Endothelial cell of umbilical vein (primary cell): ENCODE measurements around the gene ASB1. TPM values are rescaled to one million over a fixed set of nuclear protein-coding genes. Genes with fewer than 3 reads are reported as not detected.

Experiments
- BruUV-seq: library from RNA; stranded (reverse); fragments of 400-500 nt; replicated peaks from 2 replicates; lab custom pipeline; 2021; lab: Mats Ljungman, UMichigan
- CTCF ChIA-PET: fragments of 300-600, 350-600 bp; sonication (Branson Sonifier 250); formaldehyde crosslinking; loops from one replicate; lab custom pipeline; 2021; ENCODE audit warnings: antibody characterized with exemption, inconsistent platforms; lab: Charles Lee
- POLR2A ChIA-PET: fragments of 300-600, 350-600 bp; sonication (Branson Sonifier 250); formaldehyde crosslinking; loops from one replicate; lab custom pipeline; 2021; ENCODE audit warnings: antibody characterized with exemption, inconsistent platforms; lab: Charles Lee
- DNase-seq: peaks from one replicate; pipeline ENCODE4 v3.0.0-alpha.2; 2011; ENCODE audit warnings: low read depth, low spot score
- FAIRE-seq: peaks from 2 replicates; lab custom pipeline; 2011; peaks lifted over from hg19 to GRCh38; lab: Jason Lieb, UNC
- H2AFZ ChIP-seq: 2 replicates; pipeline ENCODE4 v1.6.0; 2012; ENCODE audit warnings: low read depth, low read length, control low read depth, inconsistent platforms
- H3K27ac ChIP-seq: 2 replicates; pipeline ENCODE4 v1.5.1; 2011; ENCODE audit warnings: low read depth, mild to moderate bottlenecking, control low read depth, low read length, moderate library complexity; ENCODE audit not compliant: insufficient read depth
- H3K27me3 ChIP-seq, 2 experiments: 2 replicates each; pipeline versions ENCODE4 v1.6.0 to v1.6.1; 2011; ENCODE audit warnings: low read length in 2 of 2, mixed read lengths in 1 of 2; ENCODE audit not compliant: control insufficient read depth in 2 of 2, insufficient read depth in 2 of 2
- H3K36me3 ChIP-seq, 2 experiments: 2 replicates in 1 of 2; 3 replicates in 1 of 2; pipeline ENCODE4 v1.5.1; 2011; ENCODE audit warnings: low read length in 2 of 2, mild to moderate bottlenecking in 1 of 2, moderate library complexity in 1 of 2; ENCODE audit not compliant: control insufficient read depth in 2 of 2, insufficient read depth in 2 of 2; ENCODE audit errors: extremely low read depth in 1 of 2
- H3K4me1 ChIP-seq: 3 replicates; pipeline ENCODE4 v1.5.1; 2011; ENCODE audit warnings: mild to moderate bottlenecking, low read length; ENCODE audit not compliant: control insufficient read depth, insufficient read depth; ENCODE audit errors: extremely low read depth
- H3K4me2 ChIP-seq: 2 replicates; pipeline ENCODE4 v1.6.1; 2011; ENCODE audit warnings: low read length, control low read depth, mixed read lengths; ENCODE audit not compliant: insufficient read depth
- H3K4me3 ChIP-seq, 3 experiments: fragments of 200-600 bp in 1 of 3; sonication (generic), shearing (Covaris generic) in 1 of 3; replicated peaks in 1 of 3; 2 replicates each; pipeline ENCODE4 v1.5.1; 2011 to 2016; ENCODE audit warnings: control low read depth in 3 of 3, low read length in 3 of 3, mild to moderate bottlenecking in 2 of 3, inconsistent platforms in 1 of 3, low read depth in 1 of 3, moderate library complexity in 1 of 3; ENCODE audit not compliant: insufficient read depth in 1 of 3
- H3K79me2 ChIP-seq: 2 replicates; pipeline ENCODE4 v1.6.0; 2012; ENCODE audit warnings: low read length, inconsistent platforms; ENCODE audit not compliant: control insufficient read depth, insufficient read depth
- H3K9ac ChIP-seq: replicated peaks from 2 replicates; pipeline ENCODE3; 2011; ENCODE audit warnings: low read length, control low read depth; ENCODE audit not compliant: insufficient read depth; ENCODE audit errors: extremely low read depth
- H3K9me1 ChIP-seq: replicated peaks from 3 replicates; pipeline ENCODE4 v1.6.0; 2011; ENCODE audit warnings: mild to moderate bottlenecking, low read length; ENCODE audit not compliant: control insufficient read depth, insufficient read depth; ENCODE audit errors: extremely low read depth
- H3K9me3 ChIP-seq: replicated peaks from 2 replicates; pipeline ENCODE4 v1.5.1; 2012; ENCODE audit warnings: low read length, inconsistent platforms; ENCODE audit not compliant: control insufficient read depth, insufficient read depth
- H4K20me1 ChIP-seq: replicated peaks from 2 replicates; pipeline ENCODE3; 2011; ENCODE audit warnings: mild to moderate bottlenecking, low read length; ENCODE audit not compliant: control insufficient read depth, insufficient read depth; ENCODE audit errors: extremely low read depth
- CTCF ChIP-seq, 2 donors: IDR thresholded peaks; 1 replicate in 1 of 2; 2 replicates in 1 of 2; pipeline ENCODE4 v1.5.1; 2011; ENCODE audit warnings: low read length in 2 of 2, mild to moderate bottlenecking in 2 of 2, moderate library complexity in 2 of 2, control low read depth in 1 of 2, inconsistent platforms in 1 of 2, low read depth in 1 of 2; ENCODE audit not compliant: insufficient read depth in 1 of 2; ENCODE audit errors: extremely low read depth in 1 of 2
- EZH2 ChIP-seq: IDR thresholded peaks from 2 replicates; pipeline ENCODE4 v1.6.1; 2012; ENCODE audit warnings: borderline replicate concordance, low read depth, mild to moderate bottlenecking, moderate library complexity, low read length, inconsistent platforms; ENCODE audit not compliant: severe bottlenecking
- FOS ChIP-seq: IDR thresholded peaks from 2 replicates; pipeline ENCODE4 v1.6.1; 2011; ENCODE audit warnings: mild to moderate bottlenecking, low read length, moderate library complexity, borderline replicate concordance; ENCODE audit not compliant: insufficient read depth
- GATA2 ChIP-seq: IDR thresholded peaks from 2 replicates; pipeline ENCODE4 v1.7.0; 2011; ENCODE audit warnings: low read depth, mild to moderate bottlenecking, moderate library complexity, mixed read lengths, low read length; ENCODE audit not compliant: insufficient read length, insufficient read depth
- JUN ChIP-seq: IDR thresholded peaks from 2 replicates; pipeline ENCODE4 v1.6.1; 2011; ENCODE audit warnings: borderline replicate concordance, low read depth; ENCODE audit not compliant: insufficient read length, insufficient read depth
- MAX ChIP-seq: IDR thresholded peaks from 2 replicates; pipeline ENCODE4 v1.6.1; 2011; ENCODE audit not compliant: insufficient read depth, insufficient read length
- MYC ChIP-seq: IDR thresholded peaks from one replicate; pipeline ENCODE4 v1.6.1; 2011; ENCODE audit warnings: mild to moderate bottlenecking, low read depth, low read length
- POLR2A ChIP-seq: IDR thresholded peaks from 2 replicates; pipeline ENCODE4 v1.6.1; 2012; ENCODE audit warnings: low read depth, mild to moderate bottlenecking, control low read depth, low read length
- POLR2AphosphoS5 ChIP-seq: IDR thresholded peaks from 2 replicates; pipeline ENCODE4 v1.6.1; 2012; ENCODE audit warnings: low read depth, mild to moderate bottlenecking, control low read depth, low read length, moderate library complexity; ENCODE audit not compliant: insufficient read depth
- dilution Hi-C: fragments of 300-500 bp; cut with MboI; formaldehyde crosslinking; loops from one replicate; pipeline ENCODE4 v1.15.0; 2019; ENCODE audit warnings: low sequenced_read_pairs; ENCODE audit not compliant: extremely low pct_ligation_motif_present
- intact Hi-C: fragments of 100-400 bp; cut with micrococcal nuclease; formaldehyde crosslinking; loops from one replicate; pipeline ENCODE4 v1.10.0; 2022
- polyA plus RNA-seq, 4 experiments: library from polyadenylated mRNA; depleted of rRNA in 3 of 4; stranded (reverse) in 3 of 4; unstranded in 1 of 4; fragments of >200 nt; gene quantifications; 2 replicates each; pipeline versions ENCODE4 v1.2.1 to v1.2.3, GENCODE V29; 2011 to 2012; ENCODE audit warnings: missing spikeins in 1 of 4
- total RNA-seq: library from RNA; stranded (reverse); gene quantifications from 2 replicates; pipeline ENCODE4 v1.2.3, GENCODE V29; 2021

ASB1 gene
- total and polyA plus RNA-seq, 2 donors (not counting 3 experiments of a cell fraction or from before 2014, with no cell fraction given) = 12.3 to 16.2 TPM

GRCh38 chr2:238379096-238379810 lies 47.5 kb upstream of the ASB1 start:
- H2AFZ ChIP-seq = no peak overlapping the region
- H3K79me2 ChIP-seq = no peaks in the 10 kb centered on the region
- POLR2A ChIA-PET = interaction anchor here (0.6 kb wide), 1 partner anchor 43 kb away, joined by 3 read pairs; no protein-coding TSS in a partner anchor
- dilution Hi-C loops (no loop called here), intact Hi-C loops (loop anchor here (1.0 to 10.0 kb wide), 2 partner anchors 47 to 216 kb away; partner anchors contain the start of gene ASB1)
- peak overlapping the region; percentile 36 for H3K9ac ChIP-seq
- peak overlapping the region; percentile 23 for H3K4me2 ChIP-seq
- BruUV-seq = no TSS peak
- no peaks in the 10 kb centered on the region for H3K36me3 ChIP-seq
- peaks cover 43% of the 10 kb centered on the region for H3K4me1 ChIP-seq
- H3K9me3 ChIP-seq = no peaks in the 10 kb centered on the region
- DNase-seq (peak; percentile 62), FAIRE-seq (peak; percentile 82)
- no peaks in the 10 kb centered on the region for H4K20me1 ChIP-seq
- peak overlapping the region; percentile 67 for H3K27ac ChIP-seq
- H3K4me3 ChIP-seq = no peak overlapping the region
- no peaks in the 10 kb centered on the region for H3K9me1 ChIP-seq
- H3K27me3 ChIP-seq = no peaks in the 10 kb centered on the region
- CTCF ChIA-PET = interaction anchor here (1.9 kb wide), 1 partner anchor 8 kb away, joined by 9 read pairs; no protein-coding TSS in a partner anchor
- TF ChIP-seq MYC (peak; percentile 78), JUN (peak; percentile 2), FOS (peak; percentile 29), POLR2AphosphoS5 (peak; percentile 48), GATA2 (no peak)

GRCh38 chr2:238380336-238380735 lies 46.4 kb upstream of the ASB1 start:
- Histone ChIP-seq H3K79me2 (no peaks in the 10 kb centered on the region), H2AFZ (no peak overlapping the region), H3K4me1 (peaks cover 43% of the 10 kb centered on the region), H3K27ac (peak overlapping the region; percentile 67), H3K36me3 (no peaks in the 10 kb centered on the region), H3K9me1 (no peaks in the 10 kb centered on the region), H3K4me2 (peak overlapping the region; percentile 43), H3K4me3 (no peak overlapping the region), H4K20me1 (no peaks in the 10 kb centered on the region), H3K9ac (no peak overlapping the region), H3K9me3 (no peaks in the 10 kb centered on the region), H3K27me3 (no peaks in the 10 kb centered on the region)
- FAIRE-seq = no peak
- ChIA-PET CTCF (interaction anchor here (1.9 kb wide), 1 partner anchor 10 kb away, joined by 9 read pairs; no protein-coding TSS in a partner anchor), POLR2A (no interaction called here)
- BruUV-seq = no TSS peak
- intact Hi-C loops = no loop called here
- dilution Hi-C loops = no loop called here
- no peak for TF ChIP-seq POLR2AphosphoS5
- no peak for TF ChIP-seq EZH2
- TF ChIP-seq POLR2A = no peak
- TF ChIP-seq FOS = no peak
- TF ChIP-seq GATA2 = no peak
- TF ChIP-seq JUN = no peak
- TF ChIP-seq MYC = no peak
- no peak for TF ChIP-seq MAX
- TF ChIP-seq CTCF (IDR thresholded peaks at IDR 0.05; ENCODE audit: extremely low read depth in 1 of 2, insufficient read depth in 1 of 2, low read depth in 1 of 2, low read length in 2 of 2) = no peak
- DNase-seq = no peak
